ENCODE results near the gene CDC14A.

GRCh38 chr1:100539836-100540536, 187.7 kb downstream of the CDC14A start:
- no peak for TF ChIP-seq TARDBP (IDR thresholded peaks at IDR 0.05)
- no peak for TF ChIP-seq PKNOX1 (IDR thresholded peaks at IDR 0.05)
- TF ChIP-seq ARNT (IDR thresholded peaks at IDR 0.05): no peak
- TF ChIP-seq FOXM1 (IDR thresholded peaks at IDR 0.05; ENCODE audit: borderline replicate concordance): no peak
- no peak for TF ChIP-seq FOXK2 (IDR thresholded peaks at IDR 0.05)
- no peak for TF ChIP-seq BHLHE40 (IDR thresholded peaks at IDR 0.05; ENCODE audit: borderline replicate concordance)
- no peak for TF ChIP-seq ZNF384 (IDR thresholded peaks at IDR 0.05)
- TF ChIP-seq NFRKB (IDR thresholded peaks at IDR 0.05): no peak
- TF ChIP-seq SP1 (IDR thresholded peaks at IDR 0.05): no peak
- no peak for TF ChIP-seq L3MBTL2 (conservative IDR thresholded peaks at IDR 0.05)
- TF ChIP-seq CTBP1 (IDR thresholded peaks at IDR 0.05; ENCODE audit: borderline replicate concordance): no peak
- no peak for TF ChIP-seq SUZ12 (IDR thresholded peaks at IDR 0.05)
- TF ChIP-seq ELF4 (IDR thresholded peaks at IDR 0.05): no peak

All from HEK293T (cell line).